Measurements from ENCODE around the gene MYO7A. TPM values are rescaled to one million over a fixed set of nuclear protein-coding genes. Genes with fewer than 3 reads are reported as not detected.

The MYO7A gene
- total RNA-seq, 2 donors from 2014 or later, result 0.32 TPM; not detected in 1

DNA sequence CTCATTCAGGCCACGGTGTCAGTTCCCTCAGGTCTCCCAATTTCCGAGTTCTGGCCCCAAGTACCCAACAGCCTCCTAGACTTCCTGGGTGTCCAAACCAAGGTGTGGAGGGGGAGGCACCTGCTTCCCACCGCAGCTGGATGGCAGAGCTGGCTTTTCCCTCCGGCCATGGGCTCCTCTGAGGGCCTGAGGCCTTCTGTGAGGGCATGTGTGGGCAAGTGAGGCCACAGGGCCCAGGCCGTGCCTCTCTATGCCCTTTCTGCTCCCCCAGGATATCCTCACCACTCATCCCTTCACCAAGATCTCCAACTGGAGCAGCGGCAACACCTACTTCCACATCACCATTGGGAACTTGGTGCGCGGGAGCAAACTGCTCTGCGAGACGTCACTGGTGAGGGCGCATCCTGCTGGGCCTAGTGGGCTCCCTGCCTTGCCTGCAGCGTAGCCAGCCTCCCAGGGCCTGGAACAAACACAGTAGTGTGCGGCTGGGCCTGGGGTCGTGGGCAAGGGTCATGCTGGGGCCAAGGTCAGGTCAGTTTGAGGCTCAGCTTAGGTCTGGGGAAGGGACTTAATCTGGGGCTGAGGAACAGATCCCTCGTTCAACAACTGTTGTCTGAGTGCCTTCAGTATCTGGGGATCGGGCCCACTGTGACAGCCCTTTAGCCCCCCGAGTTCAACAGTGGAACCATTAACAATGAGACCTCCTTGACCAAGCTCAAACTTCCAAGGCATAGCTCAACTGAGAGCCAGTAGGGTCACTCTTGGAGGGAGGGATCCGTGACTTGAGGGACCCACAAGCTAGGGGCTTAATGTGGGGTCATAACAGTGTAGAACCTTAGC, 85.8 kb downstream of the MYO7A start:
- no peaks in the 10 kb centered on the region for H3K9me3 Mint-ChIP-seq
- H3K36me3 Mint-ChIP-seq, result no peaks in the 10 kb centered on the region
- DNase-seq (ENCODE audit: low spot score in 2 of 2), result peak in 1 of 2 donors; percentile 54
- peak overlapping the region in 1 of 2 donors; percentile 69 for H3K27ac Mint-ChIP-seq
- no peak for ATAC-seq

DNA sequence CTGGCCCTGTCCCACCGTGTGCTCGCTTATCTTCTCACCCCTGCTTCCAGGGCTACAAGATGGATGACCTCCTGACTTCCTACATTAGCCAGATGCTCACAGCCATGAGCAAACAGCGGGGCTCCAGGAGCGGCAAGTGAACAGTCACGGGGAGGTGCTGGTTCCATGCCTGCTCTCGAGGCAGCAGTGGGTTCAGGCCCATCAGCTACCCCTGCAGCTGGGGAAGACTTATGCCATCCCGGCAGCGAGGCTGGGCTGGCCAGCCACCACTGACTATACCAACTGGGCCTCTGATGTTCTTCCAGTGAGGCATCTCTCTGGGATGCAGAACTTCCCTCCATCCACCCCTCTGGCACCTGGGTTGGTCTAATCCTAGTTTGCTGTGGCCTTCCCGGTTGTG, 86.5 kb downstream of the MYO7A start:
- H3K27ac Mint-ChIP-seq, result no peak overlapping the region
- DNase-seq (ENCODE audit: low spot score in 2 of 2) (no peak), ATAC-seq (no peak)
- no peaks in the 10 kb centered on the region for H3K9me3 Mint-ChIP-seq
- no peaks in the 10 kb centered on the region for H3K36me3 Mint-ChIP-seq

DNA sequence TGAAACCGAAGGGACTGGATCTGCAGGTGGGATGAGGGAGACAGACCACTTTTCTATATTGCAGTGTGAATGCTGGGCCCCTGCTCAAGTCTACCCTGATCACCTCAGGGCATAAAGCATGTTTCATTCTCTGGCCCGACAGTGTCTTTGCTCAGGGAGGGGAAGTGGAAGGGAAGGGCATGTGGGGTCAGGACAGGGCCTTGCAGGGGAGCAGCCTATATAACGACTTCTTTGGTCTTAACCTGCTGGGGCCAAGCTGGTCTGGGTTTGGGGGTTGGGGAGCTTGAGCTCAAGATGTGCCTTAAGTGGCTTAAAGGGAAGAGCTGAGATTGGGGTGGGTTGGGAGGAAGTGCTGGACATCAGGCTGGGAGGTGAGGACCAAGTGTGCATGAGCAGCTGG, 87.1 kb downstream of the MYO7A start:
- H3K36me3 Mint-ChIP-seq, result no peaks in the 10 kb centered on the region
- H3K9me3 Mint-ChIP-seq, result no peaks in the 10 kb centered on the region
- DNase-seq (ENCODE audit: low spot score in 2 of 2), result no peak
- H3K27ac Mint-ChIP-seq, result no peak overlapping the region
- ATAC-seq, result no peak

DNA sequence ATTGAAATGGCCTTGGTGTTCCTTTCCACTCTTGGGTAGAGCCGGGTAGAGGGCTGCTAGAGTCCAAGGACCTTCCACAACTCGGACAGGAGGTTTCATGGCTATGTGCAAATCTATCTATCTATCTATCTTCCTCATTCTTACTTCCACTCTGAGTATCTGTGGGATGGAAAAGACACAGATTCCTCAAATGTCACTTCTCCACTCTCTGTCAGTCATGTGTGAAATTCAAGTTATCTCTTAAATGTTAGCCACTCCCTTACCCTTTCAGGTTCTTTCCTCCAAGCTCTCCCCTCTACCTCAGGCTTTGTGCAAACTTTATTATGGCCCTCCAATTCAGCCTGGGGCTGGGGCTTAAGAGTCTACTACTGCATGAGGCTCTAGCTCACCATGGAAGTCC, 89.1 kb downstream of the MYO7A start:
- peaks cover 0 to 4% of the 10 kb centered on the region in 2 donors for H3K9me3 Mint-ChIP-seq
- H3K36me3 Mint-ChIP-seq, result no peaks in the 10 kb centered on the region
- DNase-seq (ENCODE audit: low spot score in 2 of 2) (no peak), ATAC-seq (no peak)
- H3K27ac Mint-ChIP-seq, result no peak overlapping the region

DNA sequence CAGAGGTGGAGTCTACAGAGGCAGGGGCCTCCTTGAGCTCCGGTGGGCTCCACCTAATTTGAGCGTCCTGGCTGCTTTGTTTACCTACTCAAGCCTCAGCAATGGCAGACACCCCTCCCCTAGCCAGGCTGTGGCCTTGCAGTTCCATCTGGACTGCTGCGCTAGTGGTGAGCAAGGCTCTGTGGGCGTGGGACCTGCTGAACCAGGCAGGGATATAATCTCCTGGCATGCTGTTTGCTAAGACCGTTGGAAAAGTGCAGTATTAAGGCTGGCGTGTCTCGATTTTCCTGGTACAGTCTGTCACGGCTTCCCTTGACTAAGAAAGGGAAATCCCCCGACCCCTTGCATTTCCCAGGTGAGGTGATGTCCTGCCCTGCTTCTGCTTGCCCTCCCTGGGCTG, 95.8 kb downstream of the MYO7A start:
- DNase-seq (ENCODE audit: low spot score in 2 of 2) (no peak), ATAC-seq (no peak)
- H3K36me3 Mint-ChIP-seq, result no peaks in the 10 kb centered on the region
- no peak overlapping the region for H3K27ac Mint-ChIP-seq
- peaks cover 0 to 4% of the 10 kb centered on the region in 2 donors for H3K9me3 Mint-ChIP-seq

DNA sequence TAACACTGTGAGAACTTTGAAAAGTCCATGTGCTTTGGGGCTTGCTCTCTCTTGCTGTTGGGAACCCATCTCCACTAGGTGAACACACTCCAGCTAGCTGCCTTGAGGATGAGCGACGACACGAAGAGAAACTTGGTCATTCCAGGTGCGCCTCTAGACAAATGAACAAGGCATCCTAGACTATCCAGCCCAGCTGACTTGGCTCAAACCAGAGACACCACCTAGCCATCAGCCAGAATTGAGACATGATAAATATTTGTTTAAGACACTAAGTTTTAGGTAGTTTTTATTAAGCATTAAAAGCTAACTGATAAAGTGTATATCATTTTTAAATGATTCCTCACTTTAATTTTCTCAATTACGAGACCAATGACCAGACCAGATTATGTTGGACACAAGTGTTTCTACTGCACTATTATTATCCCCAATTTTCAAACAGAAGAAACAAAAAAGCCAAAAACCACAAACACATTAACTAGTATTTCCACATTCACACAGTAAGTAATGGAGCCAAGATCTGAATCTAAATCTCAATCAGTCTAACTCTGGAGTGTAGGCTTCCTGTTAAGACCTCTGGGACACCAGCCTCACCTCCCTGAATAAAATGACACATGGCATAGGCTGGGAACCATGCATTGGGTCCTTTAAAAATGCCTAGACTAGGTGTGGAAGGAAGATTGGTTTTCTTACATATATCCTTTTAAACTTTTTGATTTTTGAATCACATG, 103.0 kb downstream of the MYO7A start:
- Mint-ChIP-seq H3K27ac (no peak overlapping the region), H3K9me3 (no peaks in the 10 kb centered on the region), H3K36me3 (no peaks in the 10 kb centered on the region)
- DNase-seq (ENCODE audit: low spot score in 2 of 2) (no peak), ATAC-seq (no peak)

DNA sequence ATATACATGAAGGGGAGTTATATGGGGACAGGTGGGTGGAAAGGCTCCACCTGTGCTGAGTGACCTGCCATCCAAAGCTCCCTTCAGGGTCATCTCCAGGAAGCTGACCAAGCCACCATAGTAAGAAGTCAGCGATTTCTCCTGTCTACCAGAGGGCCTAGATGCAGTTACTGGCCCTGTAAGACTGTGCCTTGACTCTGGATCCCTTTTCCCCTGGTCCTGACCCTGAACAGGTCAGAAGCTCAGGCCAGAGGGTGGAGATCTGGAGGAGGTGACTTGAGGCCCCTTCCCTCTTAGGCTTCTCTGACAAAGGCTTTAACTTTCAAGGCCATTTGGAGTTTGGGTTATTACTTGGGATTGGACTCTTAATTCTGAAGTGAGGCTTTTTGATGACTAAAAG, 103.8 kb downstream of the MYO7A start:
- Mint-ChIP-seq H3K36me3 (no peaks in the 10 kb centered on the region), H3K9me3 (no peaks in the 10 kb centered on the region), H3K27ac (no peak overlapping the region)
- ATAC-seq, result no peak
- DNase-seq (ENCODE audit: low spot score in 2 of 2), result no peak

DNA sequence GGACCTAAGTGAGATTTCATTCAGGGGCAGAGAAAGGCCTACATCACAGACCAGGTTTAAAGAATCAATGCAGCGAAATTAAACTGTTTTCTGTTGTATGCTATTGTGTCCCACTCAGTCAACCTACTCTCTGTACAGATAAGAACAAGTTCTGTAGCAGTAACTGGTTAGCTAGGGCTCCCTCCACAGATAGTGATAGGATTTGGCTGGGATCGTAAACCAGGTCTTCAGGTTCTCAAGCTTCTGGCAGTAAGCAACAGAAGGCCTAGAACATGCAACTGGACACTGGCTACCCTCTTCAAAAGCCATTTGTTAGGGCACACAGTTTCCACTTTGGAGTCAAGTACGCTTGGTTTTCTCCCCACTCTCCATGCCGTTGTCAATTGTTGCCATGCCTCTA, 104.2 kb downstream of the MYO7A start:
- Mint-ChIP-seq H3K9me3 (no peaks in the 10 kb centered on the region), H3K27ac (no peak overlapping the region), H3K36me3 (no peaks in the 10 kb centered on the region)
- no peak for ATAC-seq
- no peak for DNase-seq (ENCODE audit: low spot score in 2 of 2)

DNA sequence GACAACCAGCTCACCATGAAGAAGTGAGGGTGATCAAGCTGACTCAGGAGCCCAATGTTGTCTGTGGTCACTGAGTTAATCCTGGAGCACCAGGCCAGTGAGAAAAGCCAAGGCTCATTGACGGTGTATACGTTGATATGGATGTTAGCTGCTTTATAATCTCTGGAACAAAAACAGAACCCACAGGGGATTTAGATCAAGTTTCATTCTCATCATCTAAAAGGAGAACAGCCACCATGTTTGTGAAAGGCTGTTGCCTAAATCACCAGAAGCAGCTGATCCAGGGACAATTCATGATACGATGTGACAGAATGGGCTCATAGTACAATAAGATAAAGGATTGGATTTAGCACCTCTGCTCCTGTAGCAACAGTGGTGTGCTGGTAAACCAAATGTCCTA, 105.0 kb downstream of the MYO7A start:
- Mint-ChIP-seq H3K27ac (no peak overlapping the region), H3K36me3 (no peaks in the 10 kb centered on the region), H3K9me3 (no peaks in the 10 kb centered on the region)
- DNase-seq (ENCODE audit: low spot score in 2 of 2), result no peak
- no peak for ATAC-seq

DNA sequence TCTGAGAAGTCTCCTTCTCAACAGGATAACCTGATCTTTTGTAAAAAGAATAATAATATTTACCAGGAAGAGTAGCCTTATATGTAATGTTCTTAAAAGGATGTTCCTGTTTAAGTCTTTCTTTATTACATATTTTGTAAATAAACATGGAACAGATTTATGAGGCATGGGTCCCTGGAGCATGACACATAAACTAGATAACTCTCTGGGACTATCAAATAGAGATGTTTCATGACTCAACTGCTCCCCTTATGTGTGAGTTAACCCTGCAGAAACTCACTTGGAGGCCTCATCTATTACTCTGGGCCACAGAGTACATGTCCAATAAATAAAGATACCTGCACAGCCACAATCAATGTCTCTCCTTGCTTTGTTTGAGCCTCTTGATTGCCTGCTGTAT, 108.9 kb downstream of the MYO7A start:
- H3K27ac Mint-ChIP-seq, result no peak overlapping the region
- no peaks in the 10 kb centered on the region for H3K36me3 Mint-ChIP-seq
- no peaks in the 10 kb centered on the region for H3K9me3 Mint-ChIP-seq
- no peak for ATAC-seq
- no peak for DNase-seq (ENCODE audit: low spot score in 2 of 2)

DNA sequence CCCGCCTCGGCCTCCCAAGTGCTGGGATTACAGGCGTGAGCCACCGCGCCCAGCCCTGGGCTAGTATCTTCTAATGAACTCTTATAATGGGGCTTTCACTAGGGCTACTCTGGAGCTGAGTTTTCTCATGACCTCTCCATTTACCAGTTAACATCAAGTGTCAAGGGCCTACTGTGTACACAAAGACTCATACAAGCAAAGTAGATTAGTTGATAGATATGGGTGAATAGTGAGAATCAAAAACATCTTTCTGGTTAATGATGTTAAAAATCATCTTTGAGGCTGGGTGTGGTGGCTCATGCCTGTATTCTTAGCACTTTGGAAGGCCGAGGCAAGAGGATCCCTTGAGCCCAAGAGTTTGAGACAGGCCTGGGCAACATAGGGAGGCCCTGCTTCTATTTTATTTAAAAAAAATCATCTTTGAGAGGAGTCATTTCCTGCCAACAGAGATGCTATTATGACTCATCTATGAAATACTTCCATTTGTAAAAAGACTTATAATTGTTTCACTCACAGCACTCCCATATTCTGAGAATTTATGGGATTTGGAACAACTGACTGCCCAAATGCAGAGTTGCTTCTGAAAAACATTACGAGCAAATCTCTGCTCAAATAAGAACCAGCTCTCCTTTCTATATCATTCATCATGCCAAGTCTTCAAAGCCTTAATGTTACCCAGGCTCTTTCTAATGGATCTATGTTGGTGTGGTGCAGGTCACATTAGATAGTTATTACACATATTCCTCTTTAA, 116.4 kb downstream of the MYO7A start:
- DNase-seq (ENCODE audit: low spot score in 2 of 2) (peak in 1 of 2 donors; percentile 6), ATAC-seq (peak; percentile 53 to 58)
- Mint-ChIP-seq H3K36me3 (no peaks in the 10 kb centered on the region), H3K27ac (peak overlapping the region in 1 of 2 donors; percentile 69), H3K9me3 (no peaks in the 10 kb centered on the region)

DNA sequence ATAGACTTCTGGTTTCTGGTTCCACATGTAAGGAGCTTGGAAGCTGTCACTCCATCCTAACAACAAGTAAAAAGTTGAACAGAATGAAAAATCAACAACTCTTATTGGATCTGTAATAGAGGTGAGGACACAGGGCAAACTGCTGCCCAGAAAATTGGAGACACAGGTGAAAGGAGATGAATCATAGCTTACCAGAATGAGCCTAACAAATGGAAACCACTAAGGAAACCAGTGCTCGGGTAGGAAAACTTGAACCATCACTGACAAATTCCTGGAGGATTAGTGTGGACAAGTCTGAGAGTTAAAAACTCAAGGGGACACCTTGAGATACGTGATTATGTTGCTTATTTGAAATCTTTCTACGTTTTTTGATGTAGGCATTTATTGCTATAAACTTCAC, 121.4 kb downstream of the MYO7A start:
- H3K27ac Mint-ChIP-seq, result no peak overlapping the region
- H3K9me3 Mint-ChIP-seq, result peaks cover 10 to 17% of the 10 kb centered on the region in 2 donors
- DNase-seq (ENCODE audit: low spot score in 2 of 2) (no peak), ATAC-seq (no peak)
- H3K36me3 Mint-ChIP-seq, result peaks cover 11 to 20% of the 10 kb centered on the region in 2 donors

DNA sequence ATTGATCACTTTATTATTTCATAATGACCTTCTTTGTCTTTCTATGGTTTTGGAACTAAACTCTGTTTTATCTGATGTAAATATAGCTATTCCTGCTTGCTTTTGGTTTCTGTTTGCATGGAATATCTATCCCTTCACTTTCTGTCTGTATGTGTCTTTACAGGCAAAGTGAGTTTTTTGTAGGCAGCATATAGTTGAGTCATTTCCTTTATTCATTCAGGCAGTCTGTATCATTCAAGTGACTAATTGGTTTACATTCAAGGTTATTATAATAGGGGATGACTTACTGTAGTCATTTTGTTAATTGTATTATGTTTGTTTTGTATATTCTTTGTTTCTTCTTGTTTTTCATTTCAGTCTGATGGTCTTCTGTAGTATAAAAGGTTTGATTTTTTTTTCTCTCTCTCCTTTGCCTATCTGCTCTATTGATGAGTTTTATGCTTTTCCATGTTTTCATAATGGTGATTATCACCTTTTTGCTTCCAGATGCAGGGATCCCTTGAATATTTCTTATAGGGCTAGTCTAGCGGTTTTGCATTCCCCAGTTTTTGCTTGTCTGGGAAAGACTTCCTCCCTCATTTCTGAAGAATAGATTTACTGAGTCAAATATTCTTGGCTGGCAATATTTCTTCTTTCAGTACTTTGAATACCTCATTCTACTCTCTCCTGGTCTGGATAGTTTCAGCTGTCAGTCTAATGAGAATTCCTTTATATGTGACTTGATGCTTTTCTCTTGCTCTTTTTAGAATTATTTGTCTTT, 123.0 kb downstream of the MYO7A start:
- peaks cover 11 to 20% of the 10 kb centered on the region in 2 donors for H3K36me3 Mint-ChIP-seq
- no peak overlapping the region for H3K27ac Mint-ChIP-seq
- ATAC-seq, result peak; percentile 97 to 99
- H3K9me3 Mint-ChIP-seq, result peaks cover 14 to 17% of the 10 kb centered on the region in 2 donors
- no peak for DNase-seq (ENCODE audit: low spot score in 2 of 2)

DNA sequence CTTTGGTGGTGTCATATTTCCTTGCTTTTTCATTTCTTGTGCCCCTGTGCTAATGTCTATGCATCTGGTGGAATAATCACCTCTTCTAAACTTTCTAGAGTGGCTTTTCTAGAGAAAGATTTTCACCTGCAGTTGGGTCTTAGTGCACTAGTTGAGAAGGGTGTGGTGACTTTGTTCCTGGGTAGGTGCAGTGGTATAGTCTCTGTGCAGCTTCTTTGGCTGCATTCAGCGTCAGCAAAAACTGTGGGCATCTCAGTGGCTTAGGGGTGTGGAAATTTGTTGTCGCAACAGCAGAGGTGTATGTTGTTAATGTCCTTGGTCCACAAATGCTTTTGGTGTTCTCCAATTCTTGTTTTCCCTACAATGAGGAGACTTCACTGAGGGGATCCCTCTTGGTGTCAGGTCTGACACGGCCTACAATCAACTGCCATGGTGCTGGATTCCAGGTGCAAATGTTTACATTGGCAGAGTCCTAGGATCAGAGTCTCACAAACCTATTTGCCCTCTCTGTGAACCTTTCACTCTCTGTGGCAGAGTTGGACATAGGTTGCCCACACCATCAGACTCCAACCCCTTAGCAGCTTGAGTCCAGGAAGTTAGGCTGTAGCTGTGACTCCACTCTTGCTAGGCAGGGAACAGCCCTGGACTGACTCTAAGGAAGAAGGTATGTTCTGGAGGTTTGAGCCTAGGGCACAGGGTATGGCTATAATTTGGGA, 124.7 kb downstream of the MYO7A start:
- DNase-seq (ENCODE audit: low spot score in 2 of 2) (no peak), ATAC-seq (no peak)
- H3K9me3 Mint-ChIP-seq, result peaks cover 14 to 17% of the 10 kb centered on the region in 2 donors
- peaks cover 11 to 20% of the 10 kb centered on the region in 2 donors for H3K36me3 Mint-ChIP-seq
- H3K27ac Mint-ChIP-seq, result no peak overlapping the region

DNA sequence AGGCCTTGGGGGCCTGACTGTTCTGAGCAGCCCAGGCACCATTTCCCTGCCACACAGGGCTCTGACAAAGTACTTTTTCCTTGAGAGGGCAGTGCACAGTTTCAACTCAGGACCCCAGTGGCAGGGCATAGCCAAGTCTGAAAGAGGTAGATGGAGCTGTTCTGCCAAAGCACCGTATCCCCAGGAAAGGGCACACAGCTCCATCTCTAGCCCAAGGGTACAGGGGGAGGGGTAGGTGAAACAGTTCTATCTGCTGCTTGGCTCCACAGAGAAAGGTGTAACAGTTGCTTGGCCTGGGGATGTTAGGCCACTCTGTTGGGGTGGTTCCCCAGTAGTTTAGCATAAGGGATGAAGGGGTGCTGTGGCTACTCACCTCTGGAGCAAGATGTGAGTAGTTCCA, 125.6 kb downstream of the MYO7A start:
- peaks cover 14 to 17% of the 10 kb centered on the region in 2 donors for H3K9me3 Mint-ChIP-seq
- ATAC-seq, result no peak
- H3K27ac Mint-ChIP-seq, result no peak overlapping the region
- peaks cover 11 to 20% of the 10 kb centered on the region in 2 donors for H3K36me3 Mint-ChIP-seq
- DNase-seq (ENCODE audit: low spot score in 2 of 2), result no peak

DNA sequence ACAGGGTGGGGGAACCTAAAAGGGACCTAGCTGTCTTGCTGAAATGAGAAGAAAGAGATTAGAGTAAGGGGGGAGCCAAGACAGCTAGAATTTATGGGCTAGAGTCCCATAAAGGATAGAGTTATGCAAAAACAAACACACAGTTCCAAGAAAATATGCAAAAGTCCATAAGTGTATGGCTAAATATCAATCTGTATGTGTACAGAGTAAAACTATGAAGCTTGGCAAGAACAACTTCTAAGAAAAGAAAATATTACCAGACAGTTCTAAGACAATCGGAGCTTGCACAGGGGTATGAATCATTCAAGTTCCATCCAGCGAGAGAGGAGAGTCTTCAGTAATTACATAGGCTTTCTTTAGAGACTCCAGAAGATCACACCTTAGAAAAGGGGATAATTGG, 131.6 kb downstream of the MYO7A start:
- H3K27ac Mint-ChIP-seq, result no peak overlapping the region
- H3K9me3 Mint-ChIP-seq, result peaks cover 6 to 13% of the 10 kb centered on the region in 2 donors
- ATAC-seq, result no peak
- no peak for DNase-seq (ENCODE audit: low spot score in 2 of 2)
- H3K36me3 Mint-ChIP-seq, result peaks cover 6 to 8% of the 10 kb centered on the region in 2 donors
